ENCODE results near the gene SAA4.

SAA4 gene

DNA sequence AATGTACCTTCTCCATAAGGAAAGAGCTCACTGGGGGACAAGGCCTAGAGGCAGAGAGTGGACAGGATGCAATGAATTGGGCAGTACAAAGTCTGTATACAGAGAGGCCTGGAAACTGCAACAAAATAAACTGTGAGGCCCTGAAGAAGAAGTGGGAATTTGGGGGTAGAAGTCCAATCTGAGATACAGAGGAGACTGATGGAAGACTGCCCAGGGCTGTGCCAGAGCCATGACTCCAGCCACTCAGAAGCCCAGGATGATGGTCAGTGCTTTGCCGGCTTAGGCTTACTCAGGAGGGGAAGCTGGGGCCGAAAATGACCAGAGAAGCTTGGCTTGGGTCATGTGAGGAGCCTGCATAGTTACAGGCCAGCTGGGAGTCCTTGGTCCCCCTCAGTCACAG, 5.7 kb downstream of the SAA4 start:
- no peaks in the 10 kb centered on the region for H4K20me1 ChIP-seq (ENCODE audit: insufficient read depth, low read length)
- no peaks in the 10 kb centered on the region for H3K9me3 ChIP-seq (ENCODE audit: insufficient read depth, low read length)
- H3K79me2 ChIP-seq (ENCODE audit: low read length) = no peaks in the 10 kb centered on the region
- no peak overlapping the region for H2AFZ ChIP-seq (ENCODE audit: low read depth, low read length)
- no peak overlapping the region for H3K27ac ChIP-seq (ENCODE audit: low read length)
- H3K9ac ChIP-seq (ENCODE audit: low read length) = no peak overlapping the region
- H3K36me3 ChIP-seq (replicated peaks; ENCODE audit: low read depth, low read length) = no peaks in the 10 kb centered on the region
- TF ChIP-seq EZH2phosphoT487 (IDR thresholded peaks at IDR 0.05; ENCODE audit: low read depth) = no peak
- TF ChIP-seq, protein P1, sequence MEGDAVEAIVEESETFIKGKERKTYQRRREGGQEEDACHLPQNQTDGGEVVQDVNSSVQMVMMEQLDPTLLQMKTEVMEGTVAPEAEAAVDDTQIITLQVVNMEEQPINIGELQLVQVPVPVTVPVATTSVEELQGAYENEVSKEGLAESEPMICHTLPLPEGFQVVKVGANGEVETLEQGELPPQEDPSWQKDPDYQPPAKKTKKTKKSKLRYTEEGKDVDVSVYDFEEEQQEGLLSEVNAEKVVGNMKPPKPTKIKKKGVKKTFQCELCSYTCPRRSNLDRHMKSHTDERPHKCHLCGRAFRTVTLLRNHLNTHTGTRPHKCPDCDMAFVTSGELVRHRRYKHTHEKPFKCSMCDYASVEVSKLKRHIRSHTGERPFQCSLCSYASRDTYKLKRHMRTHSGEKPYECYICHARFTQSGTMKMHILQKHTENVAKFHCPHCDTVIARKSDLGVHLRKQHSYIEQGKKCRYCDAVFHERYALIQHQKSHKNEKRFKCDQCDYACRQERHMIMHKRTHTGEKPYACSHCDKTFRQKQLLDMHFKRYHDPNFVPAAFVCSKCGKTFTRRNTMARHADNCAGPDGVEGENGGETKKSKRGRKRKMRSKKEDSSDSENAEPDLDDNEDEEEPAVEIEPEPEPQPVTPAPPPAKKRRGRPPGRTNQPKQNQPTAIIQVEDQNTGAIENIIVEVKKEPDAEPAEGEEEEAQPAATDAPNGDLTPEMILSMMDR (IDR thresholded peaks at IDR 0.05; ENCODE audit: low read depth, low read length) = no peak
- peaks cover 38% of the 10 kb centered on the region for H3K4me1 ChIP-seq (ENCODE audit: low read length)
- no peak overlapping the region for H3K4me3 ChIP-seq (ENCODE audit: low read length)
- no peak overlapping the region for H3K4me2 ChIP-seq (ENCODE audit: low read length)
- H3K27me3 ChIP-seq (ENCODE audit: low read depth, low read length) = no peaks in the 10 kb centered on the region

DNA sequence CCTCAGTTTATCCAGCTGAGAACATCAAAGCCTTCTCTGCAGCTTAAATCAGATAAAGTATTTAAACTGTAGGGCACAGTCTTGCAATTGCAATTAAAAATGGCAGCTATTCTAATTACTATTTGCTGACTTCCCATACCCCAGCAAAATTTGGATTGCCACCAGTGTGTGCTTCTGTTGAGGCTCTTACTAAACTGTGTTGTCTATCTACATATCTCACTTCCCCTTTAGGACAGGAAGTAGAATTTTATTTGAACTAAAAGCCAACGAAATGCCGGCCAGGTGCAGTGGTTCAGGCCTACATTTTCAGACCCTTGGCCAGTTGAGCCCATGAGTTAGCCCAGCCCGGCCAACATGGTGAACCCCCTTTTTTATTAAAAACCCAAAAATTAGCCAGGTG, 7.1 kb downstream of the SAA4 start:
- Histone ChIP-seq H3K4me2 (ENCODE audit: low read length) (peak overlapping the region; percentile 74), H3K9me3 (ENCODE audit: insufficient read depth, low read length) (no peaks in the 10 kb centered on the region), H3K4me1 (ENCODE audit: low read length) (peaks cover 38% of the 10 kb centered on the region), H3K9ac (ENCODE audit: low read length) (peak overlapping the region; percentile 27; the same call in 1 of the 2 replicates), H3K4me3 (ENCODE audit: low read length) (peak overlapping the region; percentile 25; the same call in 1 of the 2 replicates), H3K27me3 (ENCODE audit: low read depth, low read length) (no peaks in the 10 kb centered on the region), H3K36me3 (replicated peaks; ENCODE audit: low read depth, low read length) (no peaks in the 10 kb centered on the region), H4K20me1 (ENCODE audit: insufficient read depth, low read length) (no peaks in the 10 kb centered on the region), H2AFZ (ENCODE audit: low read depth, low read length) (0 out of 2 replicates have a peak overlapping the region, but pooled peaks have one; percentile 30), H3K79me2 (ENCODE audit: low read length) (no peaks in the 10 kb centered on the region), H3K27ac (ENCODE audit: low read length) (peak overlapping the region; percentile 84)
- TF ChIP-seq, protein P1 (IDR thresholded peaks at IDR 0.05; ENCODE audit: low read depth, low read length) = no peak
- no peak for TF ChIP-seq EZH2phosphoT487 (IDR thresholded peaks at IDR 0.05; ENCODE audit: low read depth)

DNA sequence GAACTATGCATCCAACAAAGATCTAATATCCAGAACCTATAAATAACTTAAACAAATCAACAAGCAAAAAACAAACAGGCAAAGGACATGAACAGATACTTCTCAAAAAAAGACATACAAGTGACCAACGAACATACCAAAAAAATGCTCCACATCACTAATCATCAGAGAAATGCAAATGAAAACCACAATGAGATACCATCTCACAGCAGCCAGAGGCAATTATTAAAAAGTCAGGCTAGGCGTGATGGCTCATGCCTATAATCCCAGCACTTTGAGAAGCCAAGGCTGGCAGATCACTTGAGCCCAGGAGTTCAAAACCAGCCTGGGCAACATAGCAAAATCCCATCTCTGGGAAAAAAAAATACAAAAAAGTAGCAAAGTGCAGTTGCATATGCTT, 10.7 kb downstream of the SAA4 start:
- no peaks in the 10 kb centered on the region for H3K79me2 ChIP-seq (ENCODE audit: low read length)
- no peaks in the 10 kb centered on the region for H4K20me1 ChIP-seq (ENCODE audit: insufficient read depth, low read length)
- peaks cover 36% of the 10 kb centered on the region for H3K4me1 ChIP-seq (ENCODE audit: low read length)
- H3K4me3 ChIP-seq (ENCODE audit: low read length) = no peak overlapping the region
- no peak overlapping the region for H2AFZ ChIP-seq (ENCODE audit: low read depth, low read length)
- H3K27me3 ChIP-seq (ENCODE audit: low read depth, low read length) = no peaks in the 10 kb centered on the region
- H3K4me2 ChIP-seq (ENCODE audit: low read length) = no peak overlapping the region
- H3K36me3 ChIP-seq (replicated peaks; ENCODE audit: low read depth, low read length) = no peaks in the 10 kb centered on the region
- no peaks in the 10 kb centered on the region for H3K9me3 ChIP-seq (ENCODE audit: insufficient read depth, low read length)
- no peak for TF ChIP-seq EZH2phosphoT487 (IDR thresholded peaks at IDR 0.05; ENCODE audit: low read depth)
- TF ChIP-seq, protein P1 (IDR thresholded peaks at IDR 0.05; ENCODE audit: low read depth, low read length) = no peak
- H3K9ac ChIP-seq (ENCODE audit: low read length) = no peak overlapping the region
- no peak overlapping the region for H3K27ac ChIP-seq (ENCODE audit: low read length)

DNA sequence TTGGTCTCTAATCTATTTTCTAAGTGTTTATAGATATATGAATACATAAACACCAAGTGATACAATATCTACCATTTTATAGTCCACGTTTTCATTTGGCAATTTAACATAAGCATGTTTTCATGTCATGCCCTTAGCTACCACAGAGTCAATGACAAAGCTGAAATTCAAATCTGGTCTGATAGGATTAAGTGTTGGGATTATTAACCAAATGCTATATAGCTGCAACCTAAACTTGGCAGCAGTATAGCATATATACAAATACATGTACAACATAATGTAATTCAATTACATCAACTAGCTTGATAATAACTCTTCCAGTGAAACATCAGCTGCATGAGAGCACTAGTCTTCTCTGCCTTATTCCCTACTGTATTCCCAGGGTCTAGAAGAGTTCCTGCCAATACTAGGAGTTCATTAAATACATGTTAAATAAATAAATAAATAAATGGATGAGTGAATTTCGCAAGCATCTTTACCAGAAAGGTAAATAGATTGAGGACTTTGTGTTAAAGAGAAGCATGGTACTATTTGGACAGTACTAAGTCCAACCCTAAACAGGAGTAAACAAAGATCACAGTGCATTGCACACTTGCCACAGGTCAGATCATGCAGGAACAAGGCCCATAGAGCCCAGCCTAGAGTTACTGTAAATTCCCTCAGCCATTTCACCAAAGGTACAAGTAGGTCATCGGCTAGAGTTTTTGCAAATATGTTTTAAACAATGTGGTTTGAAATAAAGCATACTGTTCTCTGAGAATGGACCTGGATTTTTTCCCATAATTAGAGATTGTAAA, 12.8 kb downstream of the SAA4 start:
- H2AFZ ChIP-seq (ENCODE audit: low read depth, low read length) = no peak overlapping the region
- H3K9me3 ChIP-seq (ENCODE audit: insufficient read depth, low read length) = no peaks in the 10 kb centered on the region
- no peak overlapping the region for H3K4me2 ChIP-seq (ENCODE audit: low read length)
- no peak overlapping the region for H3K4me3 ChIP-seq (ENCODE audit: low read length)
- H3K4me1 ChIP-seq (ENCODE audit: low read length) = peaks cover 17% of the 10 kb centered on the region
- no peaks in the 10 kb centered on the region for H3K79me2 ChIP-seq (ENCODE audit: low read length)
- H4K20me1 ChIP-seq (ENCODE audit: insufficient read depth, low read length) = no peaks in the 10 kb centered on the region
- H3K9ac ChIP-seq (ENCODE audit: low read length) = no peak overlapping the region
- H3K36me3 ChIP-seq (replicated peaks; ENCODE audit: low read depth, low read length) = no peaks in the 10 kb centered on the region
- TF ChIP-seq, protein P1 (IDR thresholded peaks at IDR 0.05; ENCODE audit: low read depth, low read length) = no peak
- TF ChIP-seq EZH2phosphoT487 (IDR thresholded peaks at IDR 0.05; ENCODE audit: low read depth) = no peak
- no peak overlapping the region for H3K27ac ChIP-seq (ENCODE audit: low read length)
- no peaks in the 10 kb centered on the region for H3K27me3 ChIP-seq (ENCODE audit: low read depth, low read length)

Measured in OCI-LY3 (cell line).